GM12872 (cell line): ENCODE measurements around the gene BAG3.

Experiments used
- TF ChIP-seq, protein P1 (sequence below): IDR thresholded peaks from 3 replicates; pipeline ENCODE4 v1.5.1; 2011; ENCODE audit warnings: low read depth, mild to moderate bottlenecking, low read length, moderate library complexity; ENCODE audit not compliant: insufficient read depth

BAG3 gene

DNA sequence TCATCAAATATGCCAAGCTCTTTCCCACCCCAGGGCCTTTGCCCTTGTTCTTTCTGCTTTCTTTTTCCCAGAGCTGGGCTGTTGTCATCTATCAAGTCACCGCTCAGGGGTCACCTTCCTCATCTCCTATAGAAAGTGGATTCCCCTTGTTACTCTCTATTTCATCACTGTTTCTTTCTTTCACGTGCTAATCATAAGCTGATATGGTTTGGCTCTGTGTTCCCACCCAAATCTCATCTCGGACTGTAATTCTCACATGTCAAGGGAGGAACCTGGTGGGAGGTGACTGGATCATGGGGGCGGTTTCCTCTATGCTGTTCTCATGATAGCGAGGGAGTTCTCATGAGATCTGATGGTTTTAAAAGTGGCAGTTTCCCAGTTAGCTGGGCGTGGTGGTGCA lies 37.4 kb upstream of the BAG3 start:
- TF ChIP-seq, protein P1, sequence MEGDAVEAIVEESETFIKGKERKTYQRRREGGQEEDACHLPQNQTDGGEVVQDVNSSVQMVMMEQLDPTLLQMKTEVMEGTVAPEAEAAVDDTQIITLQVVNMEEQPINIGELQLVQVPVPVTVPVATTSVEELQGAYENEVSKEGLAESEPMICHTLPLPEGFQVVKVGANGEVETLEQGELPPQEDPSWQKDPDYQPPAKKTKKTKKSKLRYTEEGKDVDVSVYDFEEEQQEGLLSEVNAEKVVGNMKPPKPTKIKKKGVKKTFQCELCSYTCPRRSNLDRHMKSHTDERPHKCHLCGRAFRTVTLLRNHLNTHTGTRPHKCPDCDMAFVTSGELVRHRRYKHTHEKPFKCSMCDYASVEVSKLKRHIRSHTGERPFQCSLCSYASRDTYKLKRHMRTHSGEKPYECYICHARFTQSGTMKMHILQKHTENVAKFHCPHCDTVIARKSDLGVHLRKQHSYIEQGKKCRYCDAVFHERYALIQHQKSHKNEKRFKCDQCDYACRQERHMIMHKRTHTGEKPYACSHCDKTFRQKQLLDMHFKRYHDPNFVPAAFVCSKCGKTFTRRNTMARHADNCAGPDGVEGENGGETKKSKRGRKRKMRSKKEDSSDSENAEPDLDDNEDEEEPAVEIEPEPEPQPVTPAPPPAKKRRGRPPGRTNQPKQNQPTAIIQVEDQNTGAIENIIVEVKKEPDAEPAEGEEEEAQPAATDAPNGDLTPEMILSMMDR, result no peak

DNA sequence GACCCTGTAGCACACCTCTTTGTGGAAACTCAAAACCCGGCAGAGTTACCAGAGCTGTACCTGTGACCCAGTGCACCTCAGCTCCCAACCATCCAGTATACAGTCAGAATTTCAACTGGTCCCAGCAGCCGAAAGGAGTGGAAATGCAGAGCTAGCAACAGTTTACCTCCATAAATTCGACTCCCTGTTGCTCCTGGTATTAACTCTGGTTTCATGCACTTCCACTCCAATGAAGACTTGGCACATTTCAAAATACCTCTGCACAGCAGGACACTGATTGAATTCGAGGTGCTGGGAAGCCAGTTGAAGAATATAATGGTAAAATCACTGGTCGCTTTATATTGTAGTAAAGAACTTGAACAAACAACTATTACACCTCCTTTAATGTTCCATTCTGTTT lies 36.5 kb upstream of the BAG3 start:
- TF ChIP-seq, protein P1, result no peak

DNA sequence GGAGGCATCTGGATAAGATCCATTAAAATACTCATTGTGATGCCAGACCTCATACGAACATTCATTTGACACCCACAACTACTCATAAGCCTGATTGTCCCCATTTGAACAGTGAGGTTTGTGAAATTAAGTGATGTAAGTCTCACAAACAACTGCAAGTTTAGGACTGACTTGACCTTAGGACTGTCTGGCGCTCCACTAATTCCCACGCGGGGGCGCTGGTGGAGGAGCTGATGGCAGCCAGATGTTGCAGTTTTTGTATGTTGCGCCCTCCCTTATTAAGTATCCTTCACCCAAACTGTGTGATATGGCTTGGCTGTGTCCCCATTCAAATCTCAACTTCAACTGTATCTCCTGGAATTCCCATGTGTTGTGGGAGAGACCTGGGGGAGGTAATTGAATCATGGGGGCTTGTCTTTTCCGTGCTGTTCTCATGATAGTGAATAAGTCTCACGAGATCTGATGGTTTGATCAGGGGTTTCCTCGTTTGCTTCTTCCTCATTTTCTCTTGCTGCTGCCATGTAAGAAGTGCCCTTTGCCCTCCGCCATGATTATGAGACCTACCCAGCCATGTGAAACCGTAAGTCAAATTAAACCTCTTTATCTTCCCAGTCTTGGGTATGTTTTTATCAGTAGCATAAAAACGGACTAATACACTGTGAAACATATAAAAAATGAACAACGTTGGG lies 34.2 kb upstream of the BAG3 start:
- TF ChIP-seq, protein P1, result no peak

DNA sequence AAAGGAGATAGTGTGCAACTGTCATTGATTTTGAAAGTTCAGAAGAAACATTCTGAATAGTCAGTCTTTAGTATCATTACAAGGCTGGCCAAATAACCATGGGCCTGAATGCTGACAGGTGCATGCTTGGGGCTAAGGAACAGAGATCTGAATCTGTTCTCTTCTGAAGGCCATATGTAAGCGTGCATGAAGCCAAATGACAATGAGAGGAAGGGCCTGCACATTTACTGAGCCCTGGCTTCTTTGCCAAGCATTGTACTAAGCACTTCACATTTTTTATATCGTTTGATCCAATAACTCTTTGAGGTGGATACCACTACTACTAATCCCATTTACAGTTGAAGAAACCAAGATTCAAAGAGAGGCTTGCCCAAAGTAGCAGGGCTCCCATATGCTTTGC lies 32.0 kb upstream of the BAG3 start:
- TF ChIP-seq, protein P1, result no peak

DNA sequence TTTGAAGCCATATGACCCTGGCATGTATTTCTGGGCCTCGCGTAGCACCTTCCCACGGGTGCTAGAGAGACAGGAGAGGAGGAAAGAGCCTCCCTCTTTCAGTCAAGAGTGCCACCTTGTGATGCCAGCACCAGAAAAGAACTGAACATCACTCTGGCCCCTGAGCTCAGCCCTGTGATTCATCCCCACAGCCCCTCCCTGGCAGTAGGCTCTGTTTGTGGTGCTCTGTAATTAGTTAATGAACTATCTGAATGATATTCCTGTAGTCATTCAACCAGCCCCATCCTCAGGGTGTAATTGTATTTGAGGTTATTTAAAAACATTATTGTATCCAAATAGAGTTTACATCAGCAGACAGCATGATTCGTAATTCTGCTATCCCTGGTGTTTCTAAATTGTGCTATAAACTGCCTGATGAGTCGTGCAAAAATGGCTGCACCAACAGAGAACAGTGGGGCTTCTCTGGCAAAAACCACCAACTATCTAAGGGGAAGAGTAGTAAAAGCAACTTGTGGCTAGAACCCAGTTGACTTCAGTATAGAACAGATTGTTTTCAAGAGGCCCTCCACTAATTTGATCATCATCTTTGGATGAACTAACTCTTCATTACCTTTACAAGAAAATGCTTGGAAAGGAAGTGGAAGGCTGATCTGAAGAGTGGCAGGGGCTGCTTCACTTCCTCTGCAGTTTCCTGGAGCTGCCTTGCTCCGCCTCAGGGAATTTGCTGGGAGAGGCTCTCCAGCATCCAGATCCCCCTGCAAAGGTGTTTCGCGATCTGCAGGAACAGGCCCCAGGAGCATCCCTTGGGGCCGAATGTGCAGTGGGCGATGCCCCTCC lies 30.7 kb upstream of the BAG3 start:
- TF ChIP-seq, protein P1, result no peak

DNA sequence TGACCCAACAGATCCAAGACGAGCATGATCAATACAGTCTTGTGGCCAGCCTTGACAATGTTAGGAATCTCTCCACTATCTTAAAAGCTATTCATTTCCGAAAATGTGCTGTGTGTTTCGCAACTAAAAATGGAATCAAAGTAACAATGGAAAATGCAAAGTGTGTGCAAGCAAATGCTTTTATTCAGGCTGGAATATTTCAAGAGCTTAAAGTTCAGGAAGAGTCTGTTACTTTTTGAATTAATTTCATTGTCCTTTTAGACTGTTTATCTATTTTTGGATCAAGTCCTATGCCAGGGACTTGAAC lies 30.1 kb upstream of the BAG3 start:
- TF ChIP-seq, protein P1, result no peak

DNA sequence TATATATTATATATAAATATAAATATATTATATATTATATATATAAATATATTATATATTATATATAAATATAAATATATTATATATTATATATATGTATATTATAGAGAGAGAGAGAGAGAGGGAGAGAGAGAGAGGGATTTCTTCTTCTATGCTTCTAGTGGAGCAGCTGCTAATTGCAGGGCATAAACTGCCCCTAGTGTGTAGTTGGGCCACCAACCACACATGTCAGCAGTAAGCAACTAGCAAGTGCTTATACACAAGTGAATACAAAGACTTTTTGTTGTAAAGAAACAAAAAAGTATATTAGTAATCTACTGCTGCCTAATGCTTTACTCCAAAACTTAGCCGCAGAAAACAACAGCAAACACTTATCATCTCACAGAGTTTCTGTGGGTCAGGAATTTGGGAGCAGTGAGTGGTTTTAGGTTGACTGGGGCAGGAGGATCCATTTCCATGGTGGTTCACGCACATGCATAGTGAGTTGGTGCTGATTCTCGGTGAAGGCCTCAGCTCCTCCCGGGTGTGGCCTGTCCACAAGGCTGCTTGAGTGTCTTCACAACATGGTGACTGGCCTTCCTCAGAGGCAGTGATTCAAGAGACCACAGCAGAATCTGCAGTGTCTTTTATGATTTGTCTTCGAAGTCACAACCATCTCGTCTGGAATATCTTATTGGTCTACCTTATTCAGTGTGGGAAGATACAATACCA lies 25.5 kb upstream of the BAG3 start:
- TF ChIP-seq, protein P1, result no peak
